Gastrocnemius medialis (tissue), 4 donors: Measurements from ENCODE around the gene EIPR1.

ENCODE experiments used
- CTCF ChIP-seq, 5 experiments: fragments of 450-650 bp in 3 of 5; fragments of 200-600 bp in 2 of 5; sonication (generic) in 2 of 5; IDR thresholded peaks in 4 of 5; conservative IDR thresholded peaks in 1 of 5; 1 replicate in 4 of 5; 2 replicates in 1 of 5; pipeline ENCODE4 v1.5.1; 2016 to 2019; ENCODE audit warnings: antibody characterized with exemption in 5 of 5, mild to moderate bottlenecking in 3 of 5, moderate library complexity in 3 of 5
- POLR2A ChIP-seq, 2 donors: fragments of 450-650 bp; IDR thresholded peaks; one replicate each; pipeline ENCODE4 v1.6.1; 2017; ENCODE audit warnings: antibody characterized with exemption in 2 of 2, mild to moderate bottlenecking in 2 of 2, moderate library complexity in 2 of 2

- no peak for TF ChIP-seq CTCF (IDR thresholded peaks at IDR 0.05 in 4 of 5, conservative IDR thresholded peaks at IDR 0.05 in 1 of 5)
- no peak for TF ChIP-seq POLR2A (IDR thresholded peaks at IDR 0.05)
Measured at GRCh38 chr2:3298191-3298590, 79.4 kb downstream of the EIPR1 start.
